Measurements from ENCODE around the gene TMCO2. TPM values are rescaled to one million over a fixed set of nuclear protein-coding genes. Genes with fewer than 3 reads are reported as not detected.
A peak's percentile ranks its signal among the peaks of the same experiment; 100 is the strongest.

TMCO2 gene
- not detected in 2 replicates for total RNA-seq (2022)
- Bru-seq, nascent RNA, result percentile 26 among the genes with signal in this experiment
- percentile 25 among the genes with signal in this experiment for BruChase-seq, experiment 1, labeled RNA remaining after a 2-hour chase
- percentile 22 among the genes with signal in this experiment for BruChase-seq, experiment 2, labeled RNA remaining after a 6-hour chase
- long read RNA-seq, result 0 reads

DNA sequence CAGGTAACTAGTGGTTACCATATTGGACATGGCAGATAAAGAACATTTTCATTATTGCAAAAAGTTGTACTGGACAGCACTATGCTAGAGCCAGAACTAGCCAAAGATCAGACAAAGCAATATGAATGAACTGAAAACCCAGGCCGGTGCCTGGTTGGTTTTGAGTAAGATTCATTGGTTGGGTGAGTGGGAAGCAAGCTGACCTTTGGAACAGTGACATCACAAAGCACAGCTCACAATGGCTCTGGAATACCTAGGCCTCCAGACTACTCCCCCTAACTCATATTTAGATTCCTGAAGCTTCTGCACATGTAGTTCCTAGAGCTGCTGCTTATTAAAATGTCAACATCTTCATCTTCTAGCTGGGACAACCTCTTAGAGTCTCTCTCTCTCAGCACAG is at the start of gene TMCO2:
Gene TMCO2 (plus strand): TSS at position 283 of the 400 bp plus-strand sequence. CDS start 57 bp downstream, at position 340.
- ChIA-PET CTCF (interaction anchor here (0.6 to 1.2 kb wide), 3 partner anchors 91 to 987 kb away, joined by 3 to 4 read pairs (median 3); no protein-coding TSS in a partner anchor), POLR2A (interaction anchor here (1.0 kb wide), 1 partner anchor 10 kb away, joined by 3 read pairs; the partner anchor contains the start of gene ZMPSTE24)

DNA sequence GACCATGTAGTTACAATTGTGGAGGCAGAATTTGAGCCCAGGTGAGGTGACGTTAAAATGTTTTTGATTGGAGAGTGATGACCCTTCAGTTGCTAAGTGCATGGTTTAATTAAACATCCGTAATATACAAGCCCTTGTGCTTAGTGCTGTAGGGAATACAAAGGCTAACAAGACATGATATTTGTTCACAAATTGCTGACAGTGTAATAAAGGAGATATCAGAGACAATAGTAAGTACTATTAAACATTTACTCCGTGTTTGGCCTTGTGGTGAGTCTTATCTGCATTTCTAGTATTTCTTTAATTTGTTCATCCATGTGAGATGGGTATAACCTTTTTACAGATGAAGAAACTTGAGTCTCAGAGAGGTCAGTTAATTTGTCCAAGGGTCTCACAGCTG is 48.6 kb upstream of the TMCO2 start:
- no peak overlapping the region for H3K4me3 ChIP-seq (ENCODE audit: low read depth, low read length)
- Mint-ChIP-seq H3K9me3 (ENCODE audit: unreplicated experiment) (no peaks in the 10 kb centered on the region), H3K4me3 (ENCODE audit: unreplicated experiment) (no peak overlapping the region), H3K36me3 (ENCODE audit: insufficient read depth, unreplicated experiment) (peaks cover 15% of the 10 kb centered on the region), H3K27me3 (ENCODE audit: insufficient read depth, unreplicated experiment) (no peaks in the 10 kb centered on the region), H3K4me1 (ENCODE audit: low read depth, unreplicated experiment) (peaks cover 6% of the 10 kb centered on the region), H3K27ac (ENCODE audit: unreplicated experiment) (no peak overlapping the region)
- POLR2A ChIA-PET, result no interaction called here
- no peaks in the 10 kb centered on the region for H3K9me3 ChIP-seq
- DNase-seq, result no peak
- TF ChIP-seq, protein P1, sequence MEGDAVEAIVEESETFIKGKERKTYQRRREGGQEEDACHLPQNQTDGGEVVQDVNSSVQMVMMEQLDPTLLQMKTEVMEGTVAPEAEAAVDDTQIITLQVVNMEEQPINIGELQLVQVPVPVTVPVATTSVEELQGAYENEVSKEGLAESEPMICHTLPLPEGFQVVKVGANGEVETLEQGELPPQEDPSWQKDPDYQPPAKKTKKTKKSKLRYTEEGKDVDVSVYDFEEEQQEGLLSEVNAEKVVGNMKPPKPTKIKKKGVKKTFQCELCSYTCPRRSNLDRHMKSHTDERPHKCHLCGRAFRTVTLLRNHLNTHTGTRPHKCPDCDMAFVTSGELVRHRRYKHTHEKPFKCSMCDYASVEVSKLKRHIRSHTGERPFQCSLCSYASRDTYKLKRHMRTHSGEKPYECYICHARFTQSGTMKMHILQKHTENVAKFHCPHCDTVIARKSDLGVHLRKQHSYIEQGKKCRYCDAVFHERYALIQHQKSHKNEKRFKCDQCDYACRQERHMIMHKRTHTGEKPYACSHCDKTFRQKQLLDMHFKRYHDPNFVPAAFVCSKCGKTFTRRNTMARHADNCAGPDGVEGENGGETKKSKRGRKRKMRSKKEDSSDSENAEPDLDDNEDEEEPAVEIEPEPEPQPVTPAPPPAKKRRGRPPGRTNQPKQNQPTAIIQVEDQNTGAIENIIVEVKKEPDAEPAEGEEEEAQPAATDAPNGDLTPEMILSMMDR (IDR thresholded peaks at IDR 0.05; ENCODE audit: insufficient read depth in 1 of 2, low read depth in 1 of 2, low read length in 1 of 2, severe bottlenecking in 1 of 2, unreplicated experiment in 1 of 2), result no peak
- no peaks in the 10 kb centered on the region; the same call in 1 of the 2 replicates for H3K36me3 ChIP-seq (ENCODE audit: control insufficient read depth, insufficient read depth, low read length)
- H3K4me1 ChIP-seq, result no peaks in the 10 kb centered on the region
- BruUV-seq (replicated peaks), result no TSS peak
- intact Hi-C loops (cut with micrococcal nuclease; ENCODE audit: unreplicated experiment), result no loop called here
- CTCF ChIA-PET, result no interaction called here
- H3K27me3 ChIP-seq (replicated peaks; ENCODE audit: control insufficient read depth, insufficient read depth, low read length), result no peaks in the 10 kb centered on the region

More for the DNA sequence above, at the start of gene TMCO2:
- Mint-ChIP-seq H3K27ac (ENCODE audit: unreplicated experiment) (no peak within 1 kb of the TSS), H3K36me3 (ENCODE audit: insufficient read depth, unreplicated experiment) (peaks cover 5% of the 10 kb centered on the region), H3K27me3 (ENCODE audit: insufficient read depth, unreplicated experiment) (no peaks in the 10 kb centered on the region), H3K4me3 (ENCODE audit: unreplicated experiment) (no peak within 1 kb of the TSS), H3K4me1 (ENCODE audit: low read depth, unreplicated experiment) (no peaks in the 10 kb centered on the region), H3K9me3 (ENCODE audit: unreplicated experiment) (no peaks in the 10 kb centered on the region)
- Histone ChIP-seq H3K9me3 (no peaks in the 10 kb centered on the region), H3K36me3 (ENCODE audit: control insufficient read depth, insufficient read depth, low read length) (no peaks in the 10 kb centered on the region), H3K4me1 (peaks cover 23% of the 10 kb centered on the region), H3K27me3 (replicated peaks; ENCODE audit: control insufficient read depth, insufficient read depth, low read length) (no peaks in the 10 kb centered on the region), H3K4me3 (ENCODE audit: low read depth, low read length) (no peak within 1 kb of the TSS)
- DNase-seq, result peak; percentile 61 to 65
- TF ChIP-seq, protein P1 (IDR thresholded peaks at IDR 0.05; ENCODE audit: insufficient read depth in 1 of 2, low read depth in 1 of 2, low read length in 1 of 2, severe bottlenecking in 1 of 2, unreplicated experiment in 1 of 2), result no peak
- no TSS peak for BruUV-seq (replicated peaks)
- intact Hi-C loops (cut with micrococcal nuclease; ENCODE audit: unreplicated experiment), result loop anchor here (1.0 kb wide), 1 partner anchor 10 kb away; no protein-coding TSS in a partner anchor

DNA sequence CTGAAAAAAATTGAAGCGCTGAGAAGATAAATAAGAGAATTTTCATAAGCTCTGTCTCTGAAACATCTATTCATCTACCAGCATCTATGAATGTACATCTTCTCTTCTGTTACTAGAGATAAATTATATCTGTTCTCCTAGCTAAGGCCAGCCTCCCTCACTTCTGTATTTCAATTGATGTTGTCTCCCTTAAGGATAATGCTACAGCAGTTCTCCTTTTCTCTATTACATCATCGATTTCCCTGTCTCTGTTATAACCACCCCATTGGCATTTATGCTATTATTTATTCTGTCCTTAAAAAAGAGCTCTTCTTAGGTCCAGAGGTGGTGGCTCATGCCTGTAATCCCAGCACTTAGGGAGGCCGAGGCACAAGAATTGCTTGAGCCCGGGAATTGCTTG is 42.9 kb upstream of the TMCO2 start:
- H3K9me3 Mint-ChIP-seq (ENCODE audit: unreplicated experiment), result no peaks in the 10 kb centered on the region
- Histone ChIP-seq H3K27me3 (replicated peaks; ENCODE audit: control insufficient read depth, insufficient read depth, low read length) (no peaks in the 10 kb centered on the region), H3K9me3 (no peaks in the 10 kb centered on the region), H3K4me1 (no peaks in the 10 kb centered on the region), H3K4me3 (ENCODE audit: low read depth, low read length) (no peak overlapping the region), H3K36me3 (ENCODE audit: control insufficient read depth, insufficient read depth, low read length) (no peaks in the 10 kb centered on the region)
- no peak overlapping the region for H3K27ac Mint-ChIP-seq (ENCODE audit: unreplicated experiment)
- TF ChIP-seq, protein P1 (IDR thresholded peaks at IDR 0.05; ENCODE audit: insufficient read depth in 1 of 2, low read depth in 1 of 2, low read length in 1 of 2, severe bottlenecking in 1 of 2, unreplicated experiment in 1 of 2), result no peak
- no TSS peak for BruUV-seq (replicated peaks)
- intact Hi-C loops (cut with micrococcal nuclease; ENCODE audit: unreplicated experiment), result no loop called here
- no peak overlapping the region for H3K4me3 Mint-ChIP-seq (ENCODE audit: unreplicated experiment)
- POLR2A ChIA-PET, result no interaction called here
- no peaks in the 10 kb centered on the region for H3K4me1 Mint-ChIP-seq (ENCODE audit: low read depth, unreplicated experiment)
- no peak for DNase-seq
- H3K36me3 Mint-ChIP-seq (ENCODE audit: insufficient read depth, unreplicated experiment), result peaks cover 35% of the 10 kb centered on the region
- CTCF ChIA-PET, result no interaction called here
- H3K27me3 Mint-ChIP-seq (ENCODE audit: insufficient read depth, unreplicated experiment), result no peaks in the 10 kb centered on the region
